AG09319 (cell line): Measurements from ENCODE around the gene BCAS4.

Source experiments
- DNase-seq: peaks from one replicate; pipeline ENCODE4 v3.0.0-alpha.2; 2010; ENCODE audit warnings: low read depth; ENCODE audit errors: extremely low read depth
- CTCF ChIP-seq: IDR thresholded peaks from 2 replicates; pipeline ENCODE4 v1.5.1; 2011; ENCODE audit warnings: low read depth, mild to moderate bottlenecking, inconsistent platforms, low read length, moderate library complexity

The BCAS4 gene

DNA sequence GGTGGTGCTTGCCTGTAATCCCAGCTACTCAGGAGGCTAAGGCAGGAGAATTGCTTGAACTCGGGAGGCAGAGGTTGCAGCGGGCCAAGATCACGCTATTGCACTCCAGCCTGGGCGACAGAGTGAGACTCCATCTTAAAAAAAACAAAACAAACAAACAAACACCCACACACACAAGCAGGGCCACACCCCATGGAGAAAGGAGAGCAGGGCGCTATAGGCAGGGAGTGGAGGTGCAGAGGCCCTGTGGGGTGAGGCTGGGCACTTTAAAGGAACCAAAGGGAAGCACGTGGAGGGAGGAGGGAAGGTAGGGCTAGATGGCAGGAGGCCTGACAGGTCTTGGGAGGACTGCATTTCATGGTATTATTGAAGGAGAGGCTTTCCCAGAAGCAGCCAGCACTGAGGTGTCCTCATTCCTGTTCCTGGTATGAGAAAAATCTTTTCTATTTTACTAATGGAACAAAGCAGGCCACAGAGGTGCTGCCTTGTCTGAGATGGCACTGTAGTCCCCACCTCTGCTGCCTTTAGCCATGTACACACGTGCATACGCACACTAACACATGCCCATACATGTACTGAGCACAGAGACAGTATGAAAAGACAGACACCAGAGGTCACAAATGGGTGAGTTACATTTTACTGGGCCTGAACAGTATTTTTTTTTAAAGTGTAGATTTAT, 44.0 kb downstream of the BCAS4 start:
- DNase-seq: no peak
- no peak for TF ChIP-seq CTCF

GRCh38 chr20:50842821-50843220, 48.0 kb downstream of the BCAS4 start:
- no peak for DNase-seq
- no peak for TF ChIP-seq CTCF

- no peak for DNase-seq
- TF ChIP-seq CTCF: no peak
These were observed 48.7 kb downstream of the BCAS4 start for GRCh38 chr20:50843331-50844276.

DNA sequence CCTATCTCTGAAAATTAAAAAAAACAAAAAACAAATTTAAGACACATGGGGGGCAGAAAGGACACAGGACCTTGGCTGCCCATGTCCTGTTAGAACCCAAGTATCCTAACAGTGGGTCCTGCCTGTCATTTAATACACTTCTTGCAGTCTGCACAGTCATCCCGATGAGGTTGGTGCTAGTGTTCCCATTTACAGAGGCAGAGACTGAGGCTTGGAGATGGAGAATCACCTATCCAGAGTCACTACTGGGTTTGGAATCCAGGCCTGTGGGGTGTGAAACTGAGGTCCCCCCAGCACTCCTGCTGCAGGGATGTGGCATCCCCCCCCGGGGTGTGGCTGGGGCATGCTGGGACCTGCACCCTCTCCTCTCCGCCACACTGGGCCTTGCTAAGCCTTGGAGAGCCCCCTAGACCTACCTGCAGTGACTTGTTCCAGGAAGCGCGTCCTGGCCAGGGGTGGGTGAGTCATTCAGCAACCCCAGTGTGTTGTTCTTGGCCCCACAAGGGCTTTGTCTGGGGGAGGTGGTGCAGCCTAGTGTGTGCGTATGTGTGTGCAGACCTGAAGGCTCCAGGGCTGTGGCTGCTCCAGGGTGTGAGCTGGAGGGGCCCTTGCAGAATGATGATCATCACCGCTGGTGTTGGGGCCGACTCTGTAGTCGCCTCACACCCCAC, 49.7 kb downstream of the BCAS4 start:
- no peak for DNase-seq
- no peak for TF ChIP-seq CTCF

- TF ChIP-seq CTCF: no peak
- DNase-seq: no peak
These were observed 50.8 kb downstream of the BCAS4 start for GRCh38 chr20:50845566-50846215.

DNA sequence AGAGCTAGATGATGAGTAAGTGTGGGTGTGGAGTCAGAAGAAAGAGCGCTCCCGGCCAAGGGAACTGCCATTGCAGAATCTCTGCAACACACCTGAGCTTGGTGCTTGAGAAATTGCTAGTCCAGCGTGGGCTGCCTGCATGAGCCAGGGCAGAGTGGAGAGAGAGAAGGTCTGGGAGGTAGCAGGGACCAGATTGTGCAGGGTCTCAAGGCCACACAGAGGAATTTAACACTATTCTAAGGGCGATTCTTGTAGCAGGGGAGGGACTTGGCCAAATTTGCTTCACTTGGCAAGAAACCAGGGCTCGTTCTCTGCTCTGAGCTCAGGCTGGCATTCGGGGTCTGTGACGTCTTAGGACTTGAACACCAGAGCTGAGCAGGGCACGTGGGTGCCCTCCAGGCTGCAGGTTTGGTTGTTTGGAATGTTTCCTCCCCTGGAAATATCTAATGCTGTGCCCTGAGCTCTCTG, 53.5 kb downstream of the BCAS4 start:
- TF ChIP-seq CTCF: no peak
- no peak for DNase-seq
